Heart left ventricle (tissue), 13 donors: Measurements from ENCODE around the gene EXOC4.

Experiments
- POLR2A ChIP-seq, 2 donors: fragments of 450-650 bp; IDR thresholded peaks; one replicate each; pipeline ENCODE4 v1.6.1; 2017; ENCODE audit warnings: antibody characterized with exemption in 2 of 2, mild to moderate bottlenecking in 2 of 2, moderate library complexity in 2 of 2
- TF ChIP-seq, protein P1 (sequence below), 12 donors: fragments of 200-600 bp; sonication (generic) in 4 of 12; IDR thresholded peaks; one replicate each; pipeline versions ENCODE4 v1.5.0 to v1.8.0; 2018 to 2022; ENCODE audit warnings: antibody characterized with exemption in 12 of 12, mild to moderate bottlenecking in 5 of 12
- donor health status: ischemic (EF 13 %, LVEDD 7.1; RV severe dilation, severe dysfunction).
- donor health status: DM: no; HTN: yes; CAD: no.
- donor health status: DM: no; HTN: no; CAD: no.
- donor health status: ischemic (EF 25% LVEDD 6.9; RV normal size, moderate dysfunction).
- donor health status: ischemic (EF 25% LVEDD 5.7; RV mildly dilated, moderate dysfunction).
- donor health status: ischemic (EF 35%, LVEDD 5.7; RV mildly dilated, moderate dysfunction).
- donor health status: nonischemic (EF 11% LVEDD 7.7; RV severe dilation, severe dysfunction).
- donor health status: DM: yes; HTN: yes; CAD: no.
- donor health status: PGD.
- donor health status: ischemic (EF 29% LVEDD 5.4; RV normal size, mild dysfunction).
- donor health status: nonischemic (EF 23%, LVEDD 6.1; RV moderate dilation, normal function).

DNA sequence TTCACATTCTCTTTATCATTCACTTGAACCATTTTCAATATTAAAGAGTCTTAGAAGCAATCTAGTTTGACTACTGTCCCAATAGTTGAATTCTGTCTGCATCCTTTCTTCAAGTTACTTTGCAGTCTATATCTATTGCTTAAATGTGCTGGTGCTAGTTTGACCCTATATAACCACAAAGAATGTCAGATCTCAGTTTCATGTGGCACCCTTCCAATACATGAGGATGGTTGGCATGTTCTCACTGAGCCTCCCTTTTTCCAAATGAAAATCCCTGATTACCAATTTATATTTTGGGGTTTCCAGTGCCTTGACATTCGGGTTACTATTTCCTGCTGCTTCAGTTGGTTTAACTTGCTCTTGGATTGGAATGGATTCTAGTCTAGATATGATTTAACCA, 292.7 kb downstream of the EXOC4 start:
- TF ChIP-seq, protein P1, sequence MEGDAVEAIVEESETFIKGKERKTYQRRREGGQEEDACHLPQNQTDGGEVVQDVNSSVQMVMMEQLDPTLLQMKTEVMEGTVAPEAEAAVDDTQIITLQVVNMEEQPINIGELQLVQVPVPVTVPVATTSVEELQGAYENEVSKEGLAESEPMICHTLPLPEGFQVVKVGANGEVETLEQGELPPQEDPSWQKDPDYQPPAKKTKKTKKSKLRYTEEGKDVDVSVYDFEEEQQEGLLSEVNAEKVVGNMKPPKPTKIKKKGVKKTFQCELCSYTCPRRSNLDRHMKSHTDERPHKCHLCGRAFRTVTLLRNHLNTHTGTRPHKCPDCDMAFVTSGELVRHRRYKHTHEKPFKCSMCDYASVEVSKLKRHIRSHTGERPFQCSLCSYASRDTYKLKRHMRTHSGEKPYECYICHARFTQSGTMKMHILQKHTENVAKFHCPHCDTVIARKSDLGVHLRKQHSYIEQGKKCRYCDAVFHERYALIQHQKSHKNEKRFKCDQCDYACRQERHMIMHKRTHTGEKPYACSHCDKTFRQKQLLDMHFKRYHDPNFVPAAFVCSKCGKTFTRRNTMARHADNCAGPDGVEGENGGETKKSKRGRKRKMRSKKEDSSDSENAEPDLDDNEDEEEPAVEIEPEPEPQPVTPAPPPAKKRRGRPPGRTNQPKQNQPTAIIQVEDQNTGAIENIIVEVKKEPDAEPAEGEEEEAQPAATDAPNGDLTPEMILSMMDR (IDR thresholded peaks at IDR 0.05), result no peak
- TF ChIP-seq POLR2A (IDR thresholded peaks at IDR 0.05), result no peak
